Stimulated activated CD8-positive, alpha-beta memory T cell treated with anti-CD3 and anti-CD28 coated beads, Interleukin-4, amount 100 ng/mL, for 4 hours (primary cell): ENCODE measurements around the gene C16orf46.

Experiments used
- DNase-seq, 2 donors: peaks; one replicate each; pipeline ENCODE4 v3.0.0-alpha.2; 2020; ENCODE audit warnings: low read depth in 2 of 2, low spot score in 1 of 2

The C16orf46 gene

GRCh38 chr16:81018496-81018895, 58.5 kb downstream of the C16orf46 start:
- DNase-seq, result no peak

- no peak for DNase-seq
These were observed 62.4 kb downstream of the C16orf46 start for GRCh38 chr16:81014672-81015071.

- DNase-seq, result no peak
These were observed 64.1 kb downstream of the C16orf46 start for GRCh38 chr16:81012974-81013373.
